DMS 273 treated with DMSO at 0.1 percent for 48 hours (cell line): Measurements from ENCODE around the gene KRT27.
"Not testable (repeated sequence)": the region's sequence is repeated elsewhere in the genome, so short reads cannot be mapped to it uniquely, and the experiment has no call there.

ENCODE experiments used
- DNase-seq: peaks from one replicate; lab custom pipeline; 2025; lab: John Stamatoyannopoulos, UW

Gene KRT27

DNA sequence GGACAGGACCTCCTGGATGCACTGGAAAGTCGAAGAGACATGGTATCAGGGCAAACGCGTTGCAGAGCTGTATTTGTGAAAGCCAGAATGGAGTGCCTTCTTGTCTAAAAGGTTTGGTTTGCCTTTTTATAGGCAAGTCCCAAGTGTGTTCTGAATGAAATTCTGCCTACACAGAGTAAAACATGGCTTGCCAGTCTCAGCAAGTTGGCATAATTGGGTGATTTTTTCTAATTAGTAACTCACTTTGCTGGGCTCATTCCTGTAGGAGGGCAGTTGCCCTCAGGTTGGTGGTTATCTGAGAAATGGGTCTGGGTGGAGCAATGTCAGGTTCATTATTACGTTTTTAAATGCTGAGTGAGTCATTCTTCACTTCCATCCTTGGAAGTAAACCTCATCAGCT is 27.1 kb downstream of the KRT27 start, which contains the start of gene KRT25:
KRT25 (minus strand) TSS at position 101 of the 400 bp plus-strand sequence; CDS start at position 41, 60 bp downstream.
- DNase-seq, result no peak

GRCh38 chr17:40753804-40754203 is 28.5 kb downstream of the KRT27 start:
- DNase-seq, result no peak

DNA sequence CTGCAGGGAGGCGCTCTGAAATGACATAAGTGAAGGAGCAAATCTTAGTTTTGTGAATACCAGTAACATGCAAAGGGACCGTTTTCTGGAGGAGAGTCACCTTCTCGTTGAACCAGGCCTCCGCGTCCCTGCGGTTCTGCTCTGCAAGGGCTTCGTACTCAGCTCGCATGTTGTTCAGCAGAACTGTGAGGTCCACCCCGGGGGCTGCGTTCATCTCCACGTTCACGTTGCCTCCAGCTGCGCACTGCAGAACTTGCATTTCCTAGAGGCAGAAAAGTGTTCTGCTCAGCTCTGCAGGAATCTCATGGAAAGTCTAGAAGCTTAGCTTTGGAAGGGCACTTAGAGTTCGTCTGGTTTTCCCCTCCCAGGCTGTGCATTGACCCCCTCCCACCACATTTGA is 31.3 kb downstream of the KRT27 start:
- DNase-seq, result no peak

DNA sequence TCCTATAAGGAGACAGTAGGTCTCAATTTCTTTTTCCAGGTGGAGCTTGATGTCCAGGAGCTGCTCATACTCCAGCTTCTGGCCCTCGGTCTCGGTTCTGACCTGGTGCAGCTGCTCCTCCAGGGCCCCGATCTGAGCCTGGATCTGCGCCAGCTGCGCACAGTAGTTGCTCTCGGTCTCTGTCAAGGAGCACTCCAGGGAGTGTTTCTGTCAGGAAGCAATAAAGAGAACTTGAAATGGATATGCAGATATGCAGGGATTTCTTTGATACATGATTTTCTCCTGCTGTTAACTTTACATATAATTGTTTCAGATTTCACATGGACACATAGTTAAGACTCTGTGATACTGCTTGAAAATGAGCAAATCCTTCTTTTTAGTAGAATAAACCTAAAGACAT is 32.0 kb downstream of the KRT27 start:
- no peak for DNase-seq

DNA sequence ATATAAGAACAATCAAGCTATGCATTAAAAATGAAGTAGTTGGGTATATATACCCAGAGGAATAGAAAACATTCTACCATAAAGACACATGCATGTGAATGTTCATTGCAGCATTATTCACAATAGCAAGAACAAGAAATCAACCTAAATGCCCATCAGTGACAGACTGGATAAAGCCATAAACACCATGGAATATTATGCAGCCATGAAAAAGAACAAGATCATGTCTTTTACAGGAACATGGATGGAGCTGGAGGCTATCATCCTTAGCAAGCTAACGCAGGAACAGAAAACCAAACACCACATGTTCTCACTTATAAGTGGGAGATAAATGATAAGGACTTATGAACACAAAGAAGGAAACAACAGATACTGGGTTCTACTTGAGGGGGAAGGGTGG is 33.7 kb downstream of the KRT27 start:
- DNase-seq, result not testable (repeated sequence)

GRCh38 chr17:40738553-40738952 is 43.8 kb downstream of the KRT27 start:
- no peak for DNase-seq

GRCh38 chr17:40735016-40735415 is 47.3 kb downstream of the KRT27 start:
- DNase-seq, result no peak

GRCh38 chr17:40734018-40734417 is 48.3 kb downstream of the KRT27 start:
- DNase-seq, result no peak

- DNase-seq, result no peak
These were observed 51.4 kb downstream of the KRT27 start for GRCh38 chr17:40730970-40731369.

DNA sequence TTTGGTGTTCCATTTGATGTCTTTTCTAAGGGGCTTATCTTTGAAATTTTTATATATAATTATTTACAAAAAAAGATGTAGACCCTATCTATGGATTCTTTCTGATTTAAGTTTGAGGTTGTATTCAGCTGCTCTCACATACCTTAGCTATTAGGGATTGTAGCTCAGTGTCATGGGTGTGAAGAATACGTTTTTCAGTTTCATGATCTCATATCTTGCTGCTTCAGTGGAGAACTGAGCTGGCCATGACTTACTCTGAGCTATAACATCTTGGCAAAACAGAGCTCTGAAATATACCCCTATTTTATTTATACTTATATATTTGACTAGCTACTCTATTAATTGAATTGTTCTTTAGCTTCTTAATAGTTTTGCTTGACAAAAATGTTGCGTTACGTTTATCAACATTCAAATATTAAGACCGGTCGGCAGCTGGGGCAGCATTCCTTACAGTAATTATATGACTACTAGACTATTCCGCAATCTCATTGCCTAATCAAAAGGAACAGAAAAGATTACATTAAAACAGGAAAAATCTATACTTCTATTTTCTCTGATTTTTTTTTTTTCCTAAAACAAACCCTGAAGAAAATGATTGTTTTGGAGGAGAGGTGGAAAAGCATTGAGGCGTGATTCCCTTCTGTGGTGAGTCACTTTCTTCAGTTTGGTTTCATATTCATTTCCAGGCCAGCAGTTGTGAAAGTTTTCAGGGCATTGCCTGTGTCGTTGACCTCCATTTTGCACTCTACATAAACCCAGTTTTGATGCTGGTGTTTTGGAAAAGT is 54.7 kb downstream of the KRT27 start:
- no peak for DNase-seq

GRCh38 chr17:40726919-40727318 is 55.4 kb downstream of the KRT27 start:
- no peak for DNase-seq
